NCI-H2196 treated with DMSO at 0.1 percent for 48 hours (cell line): ENCODE measurements around the gene SLC25A19.

ENCODE experiments used
- DNase-seq: peaks from one replicate; lab custom pipeline; 2025; ENCODE audit not compliant: unreplicated experiment; lab: John Stamatoyannopoulos, UW

Gene SLC25A19

GRCh38 chr17:75289115-75289831 is at the start of gene SLC25A19:
TSS of gene SLC25A19 (minus strand) at chr17:75289433. CDS start at chr17:75286764, 2,669 bp downstream.
- peak; percentile 98 for DNase-seq

- no peak for DNase-seq
These were observed 49.1 kb upstream of the SLC25A19 start for GRCh38 chr17:75338335-75338734.

GRCh38 chr17:75335315-75335714 is 46.1 kb upstream of the SLC25A19 start:
- no peak for DNase-seq

GRCh38 chr17:75334723-75335122 is 45.5 kb upstream of the SLC25A19 start:
- DNase-seq, result no peak

GRCh38 chr17:75331671-75332070 is 42.4 kb upstream of the SLC25A19 start:
- no peak for DNase-seq

GRCh38 chr17:75327757-75328156 is 38.5 kb upstream of the SLC25A19 start:
- DNase-seq, result no peak

GRCh38 chr17:75326226-75326848 is 37.1 kb upstream of the SLC25A19 start:
- DNase-seq, result no peak

- no peak for DNase-seq
These were observed 36.6 kb upstream of the SLC25A19 start for GRCh38 chr17:75325827-75326225.

- DNase-seq, result no peak
These were observed 36.1 kb upstream of the SLC25A19 start for GRCh38 chr17:75325348-75325747.

- no peak for DNase-seq
These were observed 32.3 kb upstream of the SLC25A19 start for GRCh38 chr17:75321506-75321905.

GRCh38 chr17:75319904-75320691 is 30.9 kb upstream of the SLC25A19 start:
- DNase-seq, result no peak

GRCh38 chr17:75318615-75319222 is 29.5 kb upstream of the SLC25A19 start:
- DNase-seq, result no peak

- DNase-seq, result no peak
These were observed 29.0 kb upstream of the SLC25A19 start for GRCh38 chr17:75318211-75318610.

GRCh38 chr17:75317671-75318070 is 28.4 kb upstream of the SLC25A19 start:
- DNase-seq, result no peak

- no peak for DNase-seq
These were observed 27.0 kb upstream of the SLC25A19 start for GRCh38 chr17:75316253-75316652.

- DNase-seq, result no peak
These were observed 26.5 kb upstream of the SLC25A19 start for GRCh38 chr17:75315541-75316243.

GRCh38 chr17:75313941-75314551 is 24.8 kb upstream of the SLC25A19 start:
- DNase-seq, result no peak

- DNase-seq, result no peak
These were observed 19.7 kb upstream of the SLC25A19 start for GRCh38 chr17:75308732-75309629.

- DNase-seq, result no peak
These were observed 18.9 kb upstream of the SLC25A19 start for GRCh38 chr17:75307957-75308731.
